Thyroid gland (tissue), 4 donors: ENCODE results near the gene NUP214. TPM values are rescaled to one million over a fixed set of nuclear protein-coding genes. Genes with fewer than 3 reads are reported as not detected.
"Not testable (repeated sequence)": the region's sequence is repeated elsewhere in the genome, so short reads cannot be mapped to it uniquely, and the experiment has no call there.

Source experiments
- DNase-seq, 2 donors: peaks; one replicate each; pipeline ENCODE4 v3.0.0-alpha.2; 2019
- H3K27ac ChIP-seq, 3 donors: fragments of 200-600 bp; sonication (generic); 1 replicate in 2 of 3; 2 replicates in 1 of 3; pipeline ENCODE4 v1.5.1; 2016 to 2019; ENCODE audit warnings: mild to moderate bottlenecking in 1 of 3, moderate library complexity in 1 of 3
- H3K27me3 ChIP-seq: fragments of 200-600 bp; sonication (generic); one replicate; pipeline ENCODE4 v1.5.1; 2019
- H3K36me3 ChIP-seq, 2 donors: fragments of 200-600 bp; sonication (generic); one replicate each; pipeline ENCODE4 v1.5.1; 2016 to 2019
- H3K4me1 ChIP-seq, 2 donors: fragments of 200-600 bp; sonication (generic); one replicate each; pipeline ENCODE4 v1.5.1; 2017 to 2019
- H3K4me3 ChIP-seq, 3 donors: fragments of 200-600 bp; sonication (generic); replicated peaks in 1 of 3; 1 replicate in 2 of 3; 2 replicates in 1 of 3; pipeline ENCODE4 v1.5.1; 2016; ENCODE audit warnings: mild to moderate bottlenecking in 1 of 3
- H3K9me3 ChIP-seq: fragments of 200-600 bp; sonication (generic); one replicate; pipeline ENCODE4 v1.5.1; 2017
- POLR2A ChIP-seq, 2 donors: fragments of 450-650 bp; IDR thresholded peaks; one replicate each; pipeline ENCODE4 v1.6.1; 2017; ENCODE audit warnings: antibody characterized with exemption in 2 of 2, mild to moderate bottlenecking in 2 of 2, moderate library complexity in 1 of 2
- WGBS, 2 donors: methylation state at CpG; one replicate each; pipeline ENCODE4 v1.1.5; 2017; 5-methylcytosine and 5-hydroxymethylcytosine counted together
- intact Hi-C: fragments of 100-400 bp; cut with DNase I; formaldehyde crosslinking; loops from one replicate; pipeline ENCODE4 v1.15.1; 2023
- total RNA-seq, 4 donors: library from RNA; depleted of rRNA; stranded (reverse); fragments of >200 nt; gene quantifications; one replicate each; pipeline ENCODE4 v1.2.3, GENCODE V29; 2016
- TF ChIP-seq, protein P1 (sequence below), 6 experiments: fragments of 200-600 bp in 3 of 6; fragments of 450-650 bp in 3 of 6; sonication (generic) in 3 of 6; IDR thresholded peaks; one replicate each; pipeline ENCODE4 v1.5.1; 2016 to 2019; ENCODE audit warnings: antibody characterized with exemption in 6 of 6, mild to moderate bottlenecking in 2 of 6, inconsistent platforms in 1 of 6, moderate library complexity in 1 of 6

NUP214 gene
- total RNA-seq, 4 donors from 2014 or later = 27.3 to 59.2 (median 46.6) TPM

DNA sequence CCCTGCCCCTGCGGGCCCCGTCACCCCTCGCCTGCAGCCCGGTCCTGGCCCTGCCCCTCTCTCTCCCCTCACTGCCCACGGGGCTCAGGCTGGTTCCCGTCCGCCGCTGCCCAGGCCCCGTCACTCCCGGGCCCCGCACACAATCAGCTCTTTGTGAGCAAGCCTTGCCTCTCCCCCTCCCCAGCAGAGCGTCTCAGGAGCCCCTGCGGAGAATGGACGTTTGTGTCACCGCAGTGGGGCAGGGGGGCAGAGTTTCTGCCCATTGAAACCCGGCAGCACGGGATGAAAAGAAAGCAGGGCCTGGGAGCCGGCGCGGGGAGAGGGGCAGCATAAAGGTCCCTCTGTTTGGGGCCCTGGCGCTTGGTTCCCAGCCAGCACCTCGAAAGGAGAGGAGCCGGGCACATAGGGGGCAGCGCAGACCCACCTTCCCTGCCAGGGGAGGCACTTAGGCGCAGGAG lies 13.5 kb upstream of the NUP214 start:
- intact Hi-C loops = no loop called here
- Histone ChIP-seq H3K27me3 (no peaks in the 10 kb centered on the region), H3K4me3 (no peak overlapping the region), H3K4me1 (no peaks in the 10 kb centered on the region), H3K27ac (no peak overlapping the region), H3K9me3 (no peaks in the 10 kb centered on the region), H3K36me3 (no peaks in the 10 kb centered on the region)
- TF ChIP-seq POLR2A (IDR thresholded peaks at IDR 0.05) = no peak
- TF ChIP-seq, protein P1, sequence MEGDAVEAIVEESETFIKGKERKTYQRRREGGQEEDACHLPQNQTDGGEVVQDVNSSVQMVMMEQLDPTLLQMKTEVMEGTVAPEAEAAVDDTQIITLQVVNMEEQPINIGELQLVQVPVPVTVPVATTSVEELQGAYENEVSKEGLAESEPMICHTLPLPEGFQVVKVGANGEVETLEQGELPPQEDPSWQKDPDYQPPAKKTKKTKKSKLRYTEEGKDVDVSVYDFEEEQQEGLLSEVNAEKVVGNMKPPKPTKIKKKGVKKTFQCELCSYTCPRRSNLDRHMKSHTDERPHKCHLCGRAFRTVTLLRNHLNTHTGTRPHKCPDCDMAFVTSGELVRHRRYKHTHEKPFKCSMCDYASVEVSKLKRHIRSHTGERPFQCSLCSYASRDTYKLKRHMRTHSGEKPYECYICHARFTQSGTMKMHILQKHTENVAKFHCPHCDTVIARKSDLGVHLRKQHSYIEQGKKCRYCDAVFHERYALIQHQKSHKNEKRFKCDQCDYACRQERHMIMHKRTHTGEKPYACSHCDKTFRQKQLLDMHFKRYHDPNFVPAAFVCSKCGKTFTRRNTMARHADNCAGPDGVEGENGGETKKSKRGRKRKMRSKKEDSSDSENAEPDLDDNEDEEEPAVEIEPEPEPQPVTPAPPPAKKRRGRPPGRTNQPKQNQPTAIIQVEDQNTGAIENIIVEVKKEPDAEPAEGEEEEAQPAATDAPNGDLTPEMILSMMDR (IDR thresholded peaks at IDR 0.05) = no peak
- WGBS, 2 donors = 86 to 93% methylated on average over 8 to 22 of the region's 25 CpGs
- no peak for DNase-seq

- TF ChIP-seq, protein P1 (IDR thresholded peaks at IDR 0.05) = no peak
- TF ChIP-seq POLR2A (IDR thresholded peaks at IDR 0.05) = no peak
- no peak for DNase-seq
- Histone ChIP-seq H3K27ac (no peak overlapping the region), H3K4me3 (no peak overlapping the region), H3K27me3 (no peaks in the 10 kb centered on the region), H3K9me3 (no peaks in the 10 kb centered on the region), H3K36me3 (no peaks in the 10 kb centered on the region), H3K4me1 (no peaks in the 10 kb centered on the region)
- intact Hi-C loops = no loop called here
- 89 to 94% methylated on average over 13 to 23 of the region's 23 CpGs for WGBS, 2 donors
Observed at GRCh38 chr9:131112374-131113154, 12.8 kb upstream of the NUP214 start.

DNA sequence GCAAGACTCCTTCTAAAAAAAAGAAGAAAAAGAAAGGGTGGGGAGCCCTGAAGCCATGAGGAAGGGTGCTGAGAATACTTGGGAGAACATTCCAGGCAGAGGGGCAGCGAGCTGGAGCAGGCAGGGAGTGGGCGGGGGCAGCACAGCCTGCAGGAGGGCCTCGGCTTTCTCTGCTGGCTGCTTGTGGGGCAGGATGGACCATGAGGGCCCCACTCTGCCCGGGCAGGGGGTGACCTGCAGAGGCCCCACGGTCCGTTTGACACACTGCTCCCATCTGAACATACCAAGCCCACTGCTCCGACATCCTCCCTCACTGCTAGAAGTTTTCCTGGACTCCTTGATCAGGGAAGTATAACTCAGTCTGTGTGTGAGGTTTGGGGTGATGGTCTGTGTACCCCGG lies 11.7 kb upstream of the NUP214 start:
- H3K4me1 ChIP-seq = no peaks in the 10 kb centered on the region
- TF ChIP-seq, protein P1 (IDR thresholded peaks at IDR 0.05) = no peak
- no peak for TF ChIP-seq POLR2A (IDR thresholded peaks at IDR 0.05)
- H3K9me3 ChIP-seq = no peaks in the 10 kb centered on the region
- no peak for DNase-seq
- H3K27ac ChIP-seq = no peak overlapping the region
- intact Hi-C loops = no loop called here
- H3K27me3 ChIP-seq = no peaks in the 10 kb centered on the region
- no peaks in the 10 kb centered on the region for H3K36me3 ChIP-seq
- no peak overlapping the region for H3K4me3 ChIP-seq
- WGBS, 2 donors = 88 to 90% methylated on average over 8 of the region's 8 CpGs

DNA sequence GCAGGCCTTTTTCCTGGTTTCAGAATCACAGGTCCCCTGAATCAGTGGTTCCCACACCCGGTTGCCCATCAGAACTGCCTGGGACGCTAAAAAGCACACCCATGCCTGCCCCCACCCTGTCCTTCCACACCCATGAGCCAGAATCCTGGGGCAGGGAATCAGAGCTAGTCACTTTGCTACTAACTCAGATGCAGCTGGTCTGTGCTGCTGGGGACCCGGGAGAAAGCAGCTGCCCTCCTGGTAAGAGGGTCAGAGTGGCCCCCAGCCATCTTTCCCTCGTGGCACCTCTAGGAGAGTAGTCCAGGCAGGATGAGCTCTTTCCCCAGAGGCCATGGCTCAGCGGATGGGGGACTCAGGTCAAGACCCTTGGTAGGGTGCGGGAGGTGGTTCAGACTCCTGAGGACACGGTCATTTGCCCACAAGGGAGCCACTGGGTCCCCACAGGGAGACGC lies 11.3 kb upstream of the NUP214 start:
- no peaks in the 10 kb centered on the region for H3K9me3 ChIP-seq
- intact Hi-C loops = no loop called here
- H3K36me3 ChIP-seq = no peaks in the 10 kb centered on the region
- no peak for TF ChIP-seq POLR2A (IDR thresholded peaks at IDR 0.05)
- TF ChIP-seq, protein P1 (IDR thresholded peaks at IDR 0.05) = no peak
- 87 to 95% methylated on average over 3 to 6 of the region's 8 CpGs for WGBS, 2 donors
- H3K4me3 ChIP-seq = no peak overlapping the region
- no peak for DNase-seq
- no peak overlapping the region for H3K27ac ChIP-seq
- H3K27me3 ChIP-seq = no peaks in the 10 kb centered on the region
- no peaks in the 10 kb centered on the region for H3K4me1 ChIP-seq

GRCh38 chr9:131115360-131115742 lies 10.0 kb upstream of the NUP214 start:
- H3K4me1 ChIP-seq, H3K27me3 ChIP-seq, intact Hi-C loops, H3K36me3 ChIP-seq, H3K4me3 ChIP-seq, DNase-seq, H3K27ac ChIP-seq, H3K9me3 ChIP-seq: not testable (repeated sequence)
- 81 to 92% methylated on average over 5 to 6 of the region's 6 CpGs for WGBS, 2 donors
